Gastroesophageal sphincter (tissue), 3 donors: ENCODE measurements around the gene VPREB3.

Experiments
- POLR2AphosphoS5 ChIP-seq: sonication (generic); formaldehyde crosslinking; IDR thresholded peaks from one replicate; pipeline ENCODE4 v1.6.1; 2017; ENCODE audit warnings: antibody characterized with exemption
- TF ChIP-seq, protein P1 (sequence below), 4 experiments: fragments of 200-600 bp in 2 of 4; fragments of 450-650 bp in 2 of 4; sonication (generic) in 1 of 4; IDR thresholded peaks; one replicate each; pipeline ENCODE4 v1.5.1; 2017 to 2019; ENCODE audit warnings: antibody characterized with exemption in 4 of 4, mild to moderate bottlenecking in 2 of 4, moderate library complexity in 2 of 4

- TF ChIP-seq, protein P1, sequence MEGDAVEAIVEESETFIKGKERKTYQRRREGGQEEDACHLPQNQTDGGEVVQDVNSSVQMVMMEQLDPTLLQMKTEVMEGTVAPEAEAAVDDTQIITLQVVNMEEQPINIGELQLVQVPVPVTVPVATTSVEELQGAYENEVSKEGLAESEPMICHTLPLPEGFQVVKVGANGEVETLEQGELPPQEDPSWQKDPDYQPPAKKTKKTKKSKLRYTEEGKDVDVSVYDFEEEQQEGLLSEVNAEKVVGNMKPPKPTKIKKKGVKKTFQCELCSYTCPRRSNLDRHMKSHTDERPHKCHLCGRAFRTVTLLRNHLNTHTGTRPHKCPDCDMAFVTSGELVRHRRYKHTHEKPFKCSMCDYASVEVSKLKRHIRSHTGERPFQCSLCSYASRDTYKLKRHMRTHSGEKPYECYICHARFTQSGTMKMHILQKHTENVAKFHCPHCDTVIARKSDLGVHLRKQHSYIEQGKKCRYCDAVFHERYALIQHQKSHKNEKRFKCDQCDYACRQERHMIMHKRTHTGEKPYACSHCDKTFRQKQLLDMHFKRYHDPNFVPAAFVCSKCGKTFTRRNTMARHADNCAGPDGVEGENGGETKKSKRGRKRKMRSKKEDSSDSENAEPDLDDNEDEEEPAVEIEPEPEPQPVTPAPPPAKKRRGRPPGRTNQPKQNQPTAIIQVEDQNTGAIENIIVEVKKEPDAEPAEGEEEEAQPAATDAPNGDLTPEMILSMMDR (IDR thresholded peaks at IDR 0.05), result no peak
- TF ChIP-seq POLR2AphosphoS5, result no peak
These were observed 2.0 kb downstream of the VPREB3 start for GRCh38 chr22:23752090-23752691.
